Measurements from ENCODE around the gene RHOT2.

The RHOT2 gene

DNA sequence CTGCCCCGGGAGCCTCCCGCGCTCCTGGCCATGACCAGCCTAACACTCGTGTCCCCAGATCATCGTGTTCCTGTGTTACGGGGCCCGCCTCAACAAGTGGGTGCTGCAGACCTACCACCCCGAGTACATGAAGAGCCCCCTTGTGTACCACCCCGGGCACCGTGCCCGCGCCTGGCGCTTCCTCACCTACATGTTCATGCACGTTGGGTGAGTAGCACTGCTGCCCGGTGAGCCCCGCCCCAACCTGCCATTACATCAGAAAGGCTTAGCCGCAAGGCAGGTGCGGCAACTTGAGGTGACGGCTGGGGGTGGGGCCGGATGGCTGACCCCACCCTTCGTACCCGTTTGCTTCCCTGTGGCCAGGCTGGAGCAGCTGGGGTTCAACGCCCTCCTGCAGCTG is 9.0 kb downstream of the RHOT2 start:
- CTCF ChIA-PET = interaction anchor here (0.7 to 1.4 kb wide), 3 partner anchors 10 to 29 kb away, joined by 3 to 4 read pairs (median 3); partner anchors contain the start of gene WDR90
- TF ChIP-seq, protein P1, sequence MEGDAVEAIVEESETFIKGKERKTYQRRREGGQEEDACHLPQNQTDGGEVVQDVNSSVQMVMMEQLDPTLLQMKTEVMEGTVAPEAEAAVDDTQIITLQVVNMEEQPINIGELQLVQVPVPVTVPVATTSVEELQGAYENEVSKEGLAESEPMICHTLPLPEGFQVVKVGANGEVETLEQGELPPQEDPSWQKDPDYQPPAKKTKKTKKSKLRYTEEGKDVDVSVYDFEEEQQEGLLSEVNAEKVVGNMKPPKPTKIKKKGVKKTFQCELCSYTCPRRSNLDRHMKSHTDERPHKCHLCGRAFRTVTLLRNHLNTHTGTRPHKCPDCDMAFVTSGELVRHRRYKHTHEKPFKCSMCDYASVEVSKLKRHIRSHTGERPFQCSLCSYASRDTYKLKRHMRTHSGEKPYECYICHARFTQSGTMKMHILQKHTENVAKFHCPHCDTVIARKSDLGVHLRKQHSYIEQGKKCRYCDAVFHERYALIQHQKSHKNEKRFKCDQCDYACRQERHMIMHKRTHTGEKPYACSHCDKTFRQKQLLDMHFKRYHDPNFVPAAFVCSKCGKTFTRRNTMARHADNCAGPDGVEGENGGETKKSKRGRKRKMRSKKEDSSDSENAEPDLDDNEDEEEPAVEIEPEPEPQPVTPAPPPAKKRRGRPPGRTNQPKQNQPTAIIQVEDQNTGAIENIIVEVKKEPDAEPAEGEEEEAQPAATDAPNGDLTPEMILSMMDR (IDR thresholded peaks at IDR 0.05; ENCODE audit: control extremely low read depth, extremely low read depth, low read depth, missing control alignments) = no peak
- DNase-seq (ENCODE audit: extremely low spot score) = no peak
- POLR2A ChIA-PET = no interaction called here

GRCh38 chr16:677316-678190 is 9.6 kb downstream of the RHOT2 start:
- ChIA-PET POLR2A (no interaction called here), CTCF (interaction anchor here (0.7 to 4.6 kb wide), 3 partner anchors 10 to 44 kb away, joined by 3 to 28 read pairs (median 3); partner anchors contain the start of genes ANTKMT, RHOT2 and WDR90)
- TF ChIP-seq, protein P1 (IDR thresholded peaks at IDR 0.05; ENCODE audit: control extremely low read depth, extremely low read depth, low read depth, missing control alignments) = no peak
- no peak for DNase-seq (ENCODE audit: extremely low spot score)

- CTCF ChIA-PET = interaction anchor here (1.2 to 4.6 kb wide), 2 partner anchors 10 to 43 kb away, joined by 3 to 28 read pairs; partner anchors contain the start of genes ANTKMT and RHOT2
- DNase-seq (ENCODE audit: extremely low spot score) = no peak
- POLR2A ChIA-PET = no interaction called here
- TF ChIP-seq, protein P1 (IDR thresholded peaks at IDR 0.05; ENCODE audit: control extremely low read depth, extremely low read depth, low read depth, missing control alignments) = no peak
These were observed 10.4 kb downstream of the RHOT2 start for GRCh38 chr16:678209-678857.

DNA sequence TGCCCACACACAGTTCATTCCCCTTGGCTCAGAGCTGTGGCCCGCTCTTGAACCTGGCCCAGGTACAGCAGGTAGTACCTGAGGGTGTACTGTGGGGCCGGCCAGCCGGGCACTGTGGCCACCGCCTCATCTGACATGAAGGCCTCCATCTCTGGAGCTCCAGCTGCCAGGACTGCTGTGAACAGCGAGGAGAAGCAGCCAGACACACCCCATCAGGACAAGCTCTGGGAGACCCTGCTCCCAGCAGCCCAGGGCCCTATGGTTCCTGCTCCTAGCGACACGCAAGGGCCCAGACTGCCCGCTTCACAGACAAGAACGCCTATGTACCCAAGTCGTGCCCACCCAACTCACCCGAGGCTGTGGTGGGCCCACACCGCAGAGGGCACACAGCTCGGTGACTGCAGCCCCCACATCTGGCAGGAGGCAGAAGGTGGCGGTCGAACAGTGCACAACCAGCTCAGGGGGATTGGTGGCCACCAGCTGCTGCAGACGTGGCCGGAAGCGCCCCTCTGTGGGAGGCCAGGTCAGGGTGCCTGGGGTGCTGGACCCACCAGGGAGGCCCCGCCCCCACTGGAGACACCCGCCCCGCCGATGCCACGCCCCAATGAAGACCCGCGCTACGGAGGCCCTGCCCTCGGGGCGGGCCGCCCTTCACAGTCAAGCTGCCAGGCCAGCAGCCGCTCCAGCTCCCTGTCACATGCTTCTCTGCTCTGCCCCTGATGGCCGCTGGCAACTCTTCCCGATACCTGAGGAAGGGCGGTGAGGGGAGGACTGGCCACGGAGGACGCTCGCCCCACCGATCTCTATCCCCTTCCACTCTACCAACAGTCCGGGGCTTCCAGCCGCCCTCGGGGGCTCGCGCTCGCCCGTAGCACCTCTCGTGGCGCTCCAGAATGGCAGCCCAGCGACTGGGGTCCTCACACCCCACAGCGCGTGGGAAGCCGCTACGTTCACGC is 11.2 kb downstream of the RHOT2 start:
- CTCF ChIA-PET = interaction anchor here (1.2 to 4.6 kb wide), 2 partner anchors 11 to 42 kb away, joined by 3 to 28 read pairs; partner anchors contain the start of genes ANTKMT and RHOT2
- DNase-seq (ENCODE audit: extremely low spot score) = peak; percentile 54
- TF ChIP-seq, protein P1 (IDR thresholded peaks at IDR 0.05; ENCODE audit: control extremely low read depth, extremely low read depth, low read depth, missing control alignments) = no peak
- POLR2A ChIA-PET = interaction anchor here (0.8 kb wide), 1 partner anchor 10 kb away, joined by 3 read pairs; no protein-coding TSS in a partner anchor

GRCh38 chr16:679814-680624 is 12.1 kb downstream of the RHOT2 start, which contains the start of gene STUB1:
TSS of gene STUB1 (plus strand) at chr16:680410. CDS start at chr16:680526, 116 bp downstream.
- peak; percentile 88 for DNase-seq (ENCODE audit: extremely low spot score)
- TF ChIP-seq, protein P1 (IDR thresholded peaks at IDR 0.05; ENCODE audit: control extremely low read depth, extremely low read depth, low read depth, missing control alignments) = no peak
- ChIA-PET CTCF (interaction anchor here (1.0 to 4.6 kb wide), 6 partner anchors 10 to 87 kb away, joined by 3 to 28 read pairs (median 4); partner anchors contain the start of genes RHOT2 and WDR90), POLR2A (interaction anchor here (0.7 to 1.2 kb wide), 4 partner anchors 11 to 1475 kb away, joined by 3 to 7 read pairs (median 4); partner anchors contain the start of genes RHOT2 and TRAF7)

Measured in GM10248 (cell line).